Lower lobe of right lung (tissue), 2 donors: ENCODE data around the gene PPDPF. TPM values are rescaled to one million over a fixed set of nuclear protein-coding genes. Genes with fewer than 3 reads are reported as not detected.
"Not testable (repeated sequence)": the region's sequence is repeated elsewhere in the genome, so short reads cannot be mapped to it uniquely, and the experiment has no call there.

Source experiments
- ATAC-seq, 2 donors: fragments of 200-7000 bp; cut with Tn5 transposase; one replicate each; pipeline ENCODE4 v1.9.1; 2020 to 2022; ENCODE audit warnings: mild to moderate bottlenecking in 2 of 2, moderate library complexity in 2 of 2
- DNase-seq: peaks from one replicate; pipeline ENCODE4 v3.0.0-alpha.2; 2020
- H3K27ac ChIP-seq: fragments of 200-600 bp; one replicate; pipeline ENCODE4 v1.8.0; 2022
- H3K27me3 ChIP-seq: fragments of 200-600 bp; one replicate; pipeline ENCODE4 v1.8.0; 2022; ENCODE audit warnings: low read depth
- H3K36me3 ChIP-seq: fragments of 200-600 bp; one replicate; pipeline ENCODE4 v1.8.0; 2022; ENCODE audit warnings: mild to moderate bottlenecking
- H3K4me1 ChIP-seq: fragments of 200-600 bp; one replicate; pipeline ENCODE4 v1.8.0; 2022
- H3K4me3 ChIP-seq: fragments of 200-600 bp; one replicate; pipeline ENCODE4 v1.8.0; 2022; ENCODE audit warnings: mild to moderate bottlenecking
- H3K9me3 ChIP-seq: fragments of 200-600 bp; one replicate; pipeline ENCODE4 v1.8.0; 2022
- intact Hi-C: fragments of 100-400 bp; cut with DNase I; formaldehyde crosslinking; loops from one replicate; pipeline ENCODE4 v1.11.0; 2022
- total RNA-seq: library from RNA; stranded (reverse); fragmentation: NEBNext Ultra II Directional; extraction: Animal tissue kit (Norgen Biotek cat#: 25700); gene quantifications from one replicate; pipeline ENCODE4 v1.2.1, GENCODE V29; 2021
- TF ChIP-seq, protein P1 (sequence below): fragments of 200-600 bp; IDR thresholded peaks from one replicate; pipeline ENCODE4 v1.8.0; 2022; ENCODE audit warnings: antibody characterized with exemption, mild to moderate bottlenecking
- donor health status: DM: no; HTN: yes; CAD: no; lungs with severe emphysema.

PPDPF gene
- total RNA-seq, 1 donor from 2014 or later: 305 TPM

DNA sequence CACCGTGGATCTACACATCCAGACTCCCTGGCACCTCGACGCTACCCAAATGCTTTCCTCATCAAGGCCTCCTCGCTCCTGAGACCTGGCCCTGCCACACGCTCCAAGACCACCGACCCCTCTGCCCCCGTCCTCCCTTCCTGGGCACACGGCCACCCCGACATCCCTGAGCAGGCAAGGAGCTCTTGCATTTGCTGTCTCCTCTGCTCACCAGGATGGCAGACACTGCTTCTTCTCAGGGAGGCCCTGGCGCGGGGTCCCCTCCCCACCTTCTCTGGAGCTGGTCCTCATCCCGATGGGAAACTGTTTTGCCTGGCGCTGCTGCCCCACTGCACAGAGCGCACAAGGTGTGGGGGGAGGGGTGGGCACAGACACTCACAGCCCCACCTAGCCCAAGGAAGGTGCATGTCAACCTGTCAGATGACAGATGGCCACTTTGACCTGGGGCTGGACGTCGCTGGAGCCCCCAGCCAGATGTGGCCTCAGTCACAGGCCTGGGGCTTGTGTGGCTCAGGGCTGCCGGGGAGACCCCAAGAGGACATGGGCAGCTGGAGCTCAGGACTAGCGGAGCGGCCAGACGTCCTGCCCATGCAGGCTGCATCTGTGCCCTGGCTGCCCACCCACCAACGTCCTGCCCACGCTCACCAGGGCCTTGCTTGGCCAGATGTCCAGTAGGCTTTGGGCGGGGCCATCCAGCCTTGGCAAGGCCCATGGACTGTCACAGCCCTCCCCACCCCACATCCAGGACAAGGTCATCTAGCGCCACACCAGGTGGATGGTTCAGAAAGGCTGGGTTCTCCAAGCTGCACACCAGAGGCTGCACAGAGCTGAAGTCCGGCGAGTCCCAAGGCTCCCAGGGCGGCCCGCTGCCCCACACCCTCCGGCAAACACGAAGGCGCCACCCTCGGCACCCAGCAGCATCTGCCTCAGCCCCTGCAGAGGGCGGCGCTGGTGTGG, 41.9 kb upstream of the PPDPF start:
- intact Hi-C loops: no loop called here
- ATAC-seq (no peak), DNase-seq (no peak)
- H3K36me3 ChIP-seq: no peaks in the 10 kb centered on the region
- H3K4me3 ChIP-seq: no peak overlapping the region
- H3K27ac ChIP-seq: no peak overlapping the region
- TF ChIP-seq, protein P1, sequence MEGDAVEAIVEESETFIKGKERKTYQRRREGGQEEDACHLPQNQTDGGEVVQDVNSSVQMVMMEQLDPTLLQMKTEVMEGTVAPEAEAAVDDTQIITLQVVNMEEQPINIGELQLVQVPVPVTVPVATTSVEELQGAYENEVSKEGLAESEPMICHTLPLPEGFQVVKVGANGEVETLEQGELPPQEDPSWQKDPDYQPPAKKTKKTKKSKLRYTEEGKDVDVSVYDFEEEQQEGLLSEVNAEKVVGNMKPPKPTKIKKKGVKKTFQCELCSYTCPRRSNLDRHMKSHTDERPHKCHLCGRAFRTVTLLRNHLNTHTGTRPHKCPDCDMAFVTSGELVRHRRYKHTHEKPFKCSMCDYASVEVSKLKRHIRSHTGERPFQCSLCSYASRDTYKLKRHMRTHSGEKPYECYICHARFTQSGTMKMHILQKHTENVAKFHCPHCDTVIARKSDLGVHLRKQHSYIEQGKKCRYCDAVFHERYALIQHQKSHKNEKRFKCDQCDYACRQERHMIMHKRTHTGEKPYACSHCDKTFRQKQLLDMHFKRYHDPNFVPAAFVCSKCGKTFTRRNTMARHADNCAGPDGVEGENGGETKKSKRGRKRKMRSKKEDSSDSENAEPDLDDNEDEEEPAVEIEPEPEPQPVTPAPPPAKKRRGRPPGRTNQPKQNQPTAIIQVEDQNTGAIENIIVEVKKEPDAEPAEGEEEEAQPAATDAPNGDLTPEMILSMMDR: no peak
- no peaks in the 10 kb centered on the region for H3K4me1 ChIP-seq
- H3K9me3 ChIP-seq: no peaks in the 10 kb centered on the region
- peaks cover 80% of the 10 kb centered on the region for H3K27me3 ChIP-seq

GRCh38 chr20:63479695-63480419, 40.7 kb upstream of the PPDPF start:
- ATAC-seq, H3K36me3 ChIP-seq, intact Hi-C loops, DNase-seq, H3K9me3 ChIP-seq, H3K4me1 ChIP-seq, H3K27ac ChIP-seq, H3K4me3 ChIP-seq: not testable (repeated sequence)
- peaks cover 70% of the 10 kb centered on the region for H3K27me3 ChIP-seq

GRCh38 chr20:63481503-63481902, 39.1 kb upstream of the PPDPF start:
- Histone ChIP-seq H3K27ac (no peak overlapping the region), H3K36me3 (no peaks in the 10 kb centered on the region), H3K27me3 (peaks cover 62% of the 10 kb centered on the region), H3K9me3 (no peaks in the 10 kb centered on the region), H3K4me3 (no peak overlapping the region), H3K4me1 (no peaks in the 10 kb centered on the region)
- no peak for ATAC-seq
- TF ChIP-seq, protein P1: no peak
- intact Hi-C loops: no loop called here
- no peak for DNase-seq

- H3K27me3 ChIP-seq: peaks cover 57% of the 10 kb centered on the region
- no peak for DNase-seq
- no peak overlapping the region for H3K4me3 ChIP-seq
- TF ChIP-seq, protein P1: no peak
- ATAC-seq: no peak
- H3K4me1 ChIP-seq: no peaks in the 10 kb centered on the region
- no peaks in the 10 kb centered on the region for H3K9me3 ChIP-seq
- no peaks in the 10 kb centered on the region for H3K36me3 ChIP-seq
- intact Hi-C loops: no loop called here
- no peak overlapping the region for H3K27ac ChIP-seq
These were observed 38.5 kb upstream of the PPDPF start for GRCh38 chr20:63482021-63482587.

GRCh38 chr20:63483834-63484233, 36.7 kb upstream of the PPDPF start:
- H3K9me3 ChIP-seq: no peaks in the 10 kb centered on the region
- DNase-seq (no peak), ATAC-seq (peak; percentile 3 to 11)
- TF ChIP-seq, protein P1: no peak
- H3K27me3 ChIP-seq: peaks cover 57% of the 10 kb centered on the region
- H3K4me1 ChIP-seq: no peaks in the 10 kb centered on the region
- no peaks in the 10 kb centered on the region for H3K36me3 ChIP-seq
- no peak overlapping the region for H3K4me3 ChIP-seq
- intact Hi-C loops: no loop called here
- H3K27ac ChIP-seq: no peak overlapping the region
